HT1080 (cell line): ENCODE results near the gene ZNF408. TPM values are rescaled to one million over a fixed set of nuclear protein-coding genes. Genes with fewer than 3 reads are reported as not detected.

Source experiments
- DNase-seq: peaks from one replicate; pipeline ENCODE4 v3.0.0-alpha.2; 2015; ENCODE audit warnings: low read depth
- total RNA-seq: library from RNA; depleted of rRNA; stranded (reverse); fragments of >200 nt; shearing (Covaris generic); gene quantifications from 2 replicates; pipeline ENCODE4 v1.2.3, GENCODE V29; 2014

ZNF408 gene
- total RNA-seq, 1 experiment from 2014 or later = 11.5 TPM

GRCh38 chr11:46675949-46676348 lies 24.9 kb upstream of the ZNF408 start:
- DNase-seq = no peak

- no peak for DNase-seq
Observed at GRCh38 chr11:46676436-46677158, 24.2 kb upstream of the ZNF408 start.

GRCh38 chr11:46677169-46677568 lies 23.7 kb upstream of the ZNF408 start:
- no peak for DNase-seq

GRCh38 chr11:46677991-46678740 lies 22.7 kb upstream of the ZNF408 start:
- DNase-seq = no peak

- no peak for DNase-seq
Observed at GRCh38 chr11:46678741-46679130, 22.1 kb upstream of the ZNF408 start.

GRCh38 chr11:46679241-46680163 lies 21.3 kb upstream of the ZNF408 start:
- DNase-seq = no peak

GRCh38 chr11:46680164-46680760 lies 20.6 kb upstream of the ZNF408 start:
- no peak for DNase-seq

GRCh38 chr11:46680815-46681214 lies 20.0 kb upstream of the ZNF408 start:
- DNase-seq = no peak

- DNase-seq = no peak
Observed at GRCh38 chr11:46681814-46682213, 19.0 kb upstream of the ZNF408 start.

GRCh38 chr11:46682773-46683752 lies 17.8 kb upstream of the ZNF408 start:
- peak; percentile 43 for DNase-seq

GRCh38 chr11:46684367-46684766 lies 16.5 kb upstream of the ZNF408 start:
- no peak for DNase-seq

GRCh38 chr11:46686886-46687795 lies 13.7 kb upstream of the ZNF408 start:
- peak; percentile 31 for DNase-seq

- DNase-seq = no peak
Observed at GRCh38 chr11:46690702-46691101, 10.1 kb upstream of the ZNF408 start.

- DNase-seq = no peak
Observed at GRCh38 chr11:46692450-46692849, 8.4 kb upstream of the ZNF408 start.

GRCh38 chr11:46693597-46694012 lies 7.2 kb upstream of the ZNF408 start:
- DNase-seq = no peak

GRCh38 chr11:46694072-46694471 lies 6.8 kb upstream of the ZNF408 start:
- DNase-seq = no peak

GRCh38 chr11:46694607-46695006 lies 6.2 kb upstream of the ZNF408 start:
- DNase-seq = no peak

GRCh38 chr11:46695345-46696211 lies 5.3 kb upstream of the ZNF408 start:
- no peak for DNase-seq
